GM12864 (cell line): ENCODE results near the gene NOS3.

ENCODE experiments used
- DNase-seq: peaks from one replicate; pipeline ENCODE4 v3.0.0-alpha.2; 2011; ENCODE audit warnings: low read depth
- H3K4me3 ChIP-seq: 2 replicates; pipeline ENCODE4 v1.5.1; 2011; ENCODE audit warnings: mild to moderate bottlenecking, low read depth, low read length, control low read depth
- CTCF ChIP-seq: IDR thresholded peaks from 2 replicates; pipeline ENCODE4 v1.5.1; 2011; ENCODE audit warnings: low read depth, mild to moderate bottlenecking, moderate library complexity, low read length, control low read depth, inconsistent platforms; ENCODE audit errors: missing control alignments

Gene NOS3

GRCh38 chr7:151060416-151061212, 69.8 kb downstream of the NOS3 start:
- peak; percentile 17 for TF ChIP-seq CTCF
- peak overlapping the region; percentile 64 for H3K4me3 ChIP-seq
- DNase-seq: no peak

- DNase-seq: no peak
- no peak for TF ChIP-seq CTCF
- H3K4me3 ChIP-seq: no peak overlapping the region
Measured at GRCh38 chr7:151061213-151062110, 70.6 kb downstream of the NOS3 start.

- no peak for TF ChIP-seq CTCF
- no peak for DNase-seq
- no peak overlapping the region for H3K4me3 ChIP-seq
Measured at GRCh38 chr7:151062111-151062398, 71.2 kb downstream of the NOS3 start.

GRCh38 chr7:151062399-151063211, 71.8 kb downstream of the NOS3 start:
- no peak overlapping the region for H3K4me3 ChIP-seq
- no peak for DNase-seq
- TF ChIP-seq CTCF: no peak

- no peak for TF ChIP-seq CTCF
- DNase-seq: no peak
Measured at GRCh38 chr7:151063212-151063561, 72.4 kb downstream of the NOS3 start.

More at GRCh38 chr7:151063212-151063561, 72.4 kb downstream of the NOS3 start:
- H3K4me3 ChIP-seq: no peak overlapping the region
